ENCODE measurements around the gene LRRC4C.

The LRRC4C gene

DNA sequence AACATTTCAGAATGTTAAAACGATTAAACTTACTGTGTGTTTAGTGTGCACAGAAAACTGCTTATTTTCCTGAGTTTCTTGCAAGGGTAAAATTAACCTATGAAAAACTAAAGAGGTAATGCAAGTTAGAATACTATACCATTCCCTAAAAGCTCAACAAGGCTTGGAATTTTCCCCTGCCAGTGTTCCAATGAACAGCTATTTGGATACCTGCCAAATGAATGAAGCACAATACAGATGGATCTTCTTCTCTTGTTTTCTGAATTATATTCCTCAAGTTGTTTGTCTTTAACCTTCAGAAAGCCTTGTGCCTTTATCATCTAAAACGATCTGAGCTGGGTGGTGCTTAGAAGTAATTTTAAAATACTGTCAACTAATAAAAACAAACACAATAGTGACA lies 204.5 kb downstream of the LRRC4C start:
- Histone ChIP-seq H3K27ac (no peak overlapping the region), H3K4me2 (no peak overlapping the region), H3K9me3 (replicated peaks in 1 of 11) (peaks cover 0 to 9% (median 0%) of the 10 kb centered on the region in 11 experiments; a peak in 3 of 22 replicates), H3K4me3 (no peak overlapping the region), H3K9ac (no peak overlapping the region), H3K27me3 (no peaks in the 10 kb centered on the region), H3K36me3 (no peaks in the 10 kb centered on the region), H3K4me1 (peaks cover 0 to 25% (median 0%) of the 10 kb centered on the region in 10 experiments; a peak in 6 of 20 replicates), H4K20me1 (no peaks in the 10 kb centered on the region)
- TF ChIP-seq Cebpa-rat (IDR thresholded peaks at IDR 0.05), result no peak

DNA sequence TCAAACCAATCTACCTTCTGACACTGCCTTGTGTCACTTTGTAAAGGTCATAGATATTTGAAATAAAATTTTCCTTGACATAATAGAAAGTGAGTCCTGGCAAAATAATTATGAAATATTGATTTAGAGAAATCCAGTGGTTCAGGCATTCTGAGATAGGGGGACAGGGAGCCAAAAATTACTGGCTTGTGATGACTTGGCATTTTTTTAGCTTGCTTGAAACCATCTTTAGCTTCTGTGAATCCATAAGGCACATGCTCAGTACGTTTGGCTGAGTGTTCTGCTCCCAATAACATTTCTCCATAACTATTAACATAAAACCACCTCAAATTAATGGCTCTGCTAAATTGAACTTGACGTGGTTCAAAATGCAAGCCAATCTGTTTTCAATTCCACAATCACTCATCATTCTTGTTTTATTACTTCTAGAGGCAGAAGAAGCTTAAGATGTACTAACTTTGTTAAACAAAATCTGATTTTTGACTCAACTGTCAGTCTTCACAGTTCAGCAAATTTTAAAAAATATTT lies 209.0 kb downstream of the LRRC4C start:
- H3K9me3 ChIP-seq (replicated peaks in 1 of 11), result peaks cover 0 to 9% (median 0%) of the 10 kb centered on the region in 11 experiments; a peak in 3 of 22 replicates
- H3K27me3 ChIP-seq, result no peaks in the 10 kb centered on the region
- H4K20me1 ChIP-seq, result no peaks in the 10 kb centered on the region
- H3K9ac ChIP-seq, result no peak overlapping the region
- no peak overlapping the region for H3K4me3 ChIP-seq
- TF ChIP-seq Cebpa-rat (IDR thresholded peaks at IDR 0.05), result no peak
- H3K36me3 ChIP-seq, result no peaks in the 10 kb centered on the region
- no peaks in the 10 kb centered on the region for H3K4me1 ChIP-seq
- H3K4me2 ChIP-seq, result no peak overlapping the region
- no peak overlapping the region for H3K27ac ChIP-seq

DNA sequence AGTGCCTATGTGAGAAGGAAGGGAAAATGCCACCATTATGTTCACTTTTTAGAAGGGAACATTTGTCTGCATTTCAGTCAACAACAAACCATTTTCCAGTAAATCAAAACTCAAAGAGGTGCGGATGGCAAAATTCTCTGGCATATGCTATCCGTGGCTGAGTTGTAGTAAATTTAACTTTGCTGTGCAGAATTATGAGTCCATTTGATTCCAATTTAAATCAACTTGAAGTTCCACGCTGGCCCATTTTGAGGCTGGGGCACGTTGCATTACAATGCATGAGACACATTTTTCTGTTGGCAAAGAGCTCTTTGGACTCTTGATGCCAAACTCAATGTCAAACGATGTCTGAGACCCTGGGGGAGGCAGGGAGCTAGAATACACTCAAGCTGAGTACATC lies 211.8 kb downstream of the LRRC4C start:
- no peak for TF ChIP-seq Cebpa-rat (IDR thresholded peaks at IDR 0.05)
- Histone ChIP-seq H3K4me3 (no peak overlapping the region), H3K4me2 (no peak overlapping the region)

DNA sequence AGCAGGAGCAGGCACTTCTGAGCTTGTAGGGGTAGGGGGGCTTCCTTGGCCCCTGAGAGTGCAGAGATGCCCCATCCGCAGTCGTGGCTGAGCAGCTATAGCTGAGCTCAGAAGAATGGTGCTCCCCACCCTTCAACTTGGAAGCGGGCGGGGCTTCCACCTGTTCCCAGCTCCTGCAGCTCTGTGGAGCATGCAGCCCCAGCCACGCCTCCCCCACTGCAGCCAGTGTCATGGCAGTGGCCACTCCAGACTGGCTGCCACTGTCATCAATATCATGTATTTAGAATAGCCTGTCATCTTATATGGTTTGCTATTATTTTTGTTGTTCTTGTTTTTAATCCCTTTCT lies 213.1 kb downstream of the LRRC4C start:
- H3K9ac ChIP-seq, result no peak overlapping the region
- H3K4me3 ChIP-seq, result no peak overlapping the region
- no peaks in the 10 kb centered on the region for H3K9me3 ChIP-seq (replicated peaks in 1 of 11)
- no peak for TF ChIP-seq Cebpa-rat (IDR thresholded peaks at IDR 0.05)
- H4K20me1 ChIP-seq, result no peaks in the 10 kb centered on the region
- no peak overlapping the region for H3K27ac ChIP-seq
- H3K4me2 ChIP-seq, result no peak overlapping the region
- no peaks in the 10 kb centered on the region for H3K36me3 ChIP-seq
- no peaks in the 10 kb centered on the region for H3K27me3 ChIP-seq
- H3K4me1 ChIP-seq, result no peaks in the 10 kb centered on the region

More for the DNA sequence above, 211.8 kb downstream of the LRRC4C start:
- H3K27me3 ChIP-seq, result no peaks in the 10 kb centered on the region
- no peaks in the 10 kb centered on the region for H3K4me1 ChIP-seq
- H3K9ac ChIP-seq, result no peak overlapping the region
- no peaks in the 10 kb centered on the region for H3K36me3 ChIP-seq
- no peaks in the 10 kb centered on the region for H4K20me1 ChIP-seq
- no peak overlapping the region for H3K27ac ChIP-seq
- H3K9me3 ChIP-seq (replicated peaks in 1 of 11), result peaks cover 0 to 5% (median 0%) of the 10 kb centered on the region in 11 experiments; a peak in 3 of 22 replicates

DNA sequence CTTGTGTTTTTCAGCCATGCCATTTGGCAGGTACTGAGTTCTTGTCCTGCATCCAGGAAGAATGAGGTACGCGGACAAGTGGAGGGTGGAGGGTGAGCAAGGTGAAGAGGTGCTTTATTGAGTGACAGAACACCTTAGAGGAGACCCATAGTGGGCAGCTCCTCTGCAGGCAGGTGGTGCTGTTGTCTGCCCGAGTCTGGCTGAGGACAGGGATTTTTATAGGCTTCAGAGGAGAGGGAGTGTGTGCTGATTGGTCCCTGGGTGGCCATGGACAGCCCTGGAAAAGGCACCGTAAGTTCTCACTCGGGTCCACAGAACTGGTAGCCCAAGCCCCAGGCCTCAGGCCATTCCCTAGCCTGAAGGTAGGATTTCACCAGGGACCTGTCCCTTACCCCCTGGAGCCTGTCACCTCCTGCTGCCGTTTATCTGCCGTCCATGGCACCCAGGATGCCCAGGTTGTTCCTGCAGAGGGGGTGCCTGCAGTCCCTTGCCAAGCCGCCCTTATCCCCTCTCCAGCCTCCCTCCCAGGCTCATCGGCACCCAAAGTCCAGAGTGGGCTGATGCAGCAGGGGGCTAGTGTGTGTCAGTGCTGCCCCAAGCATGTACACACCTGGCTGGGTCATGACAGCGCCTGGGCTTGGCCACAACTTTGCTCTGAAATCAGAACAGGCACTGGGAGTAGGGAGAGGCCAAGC lies 213.6 kb downstream of the LRRC4C start:
- no peak for TF ChIP-seq Cebpa-rat (IDR thresholded peaks at IDR 0.05)
- H3K4me1 ChIP-seq, result no peaks in the 10 kb centered on the region
- H3K9me3 ChIP-seq (replicated peaks in 1 of 11), result no peaks in the 10 kb centered on the region
- no peaks in the 10 kb centered on the region for H3K36me3 ChIP-seq
- no peak overlapping the region for H3K9ac ChIP-seq
- no peak overlapping the region for H3K4me3 ChIP-seq
- no peak overlapping the region for H3K27ac ChIP-seq
- H3K27me3 ChIP-seq, result no peaks in the 10 kb centered on the region
- no peak overlapping the region for H3K4me2 ChIP-seq
- no peaks in the 10 kb centered on the region for H4K20me1 ChIP-seq

DNA sequence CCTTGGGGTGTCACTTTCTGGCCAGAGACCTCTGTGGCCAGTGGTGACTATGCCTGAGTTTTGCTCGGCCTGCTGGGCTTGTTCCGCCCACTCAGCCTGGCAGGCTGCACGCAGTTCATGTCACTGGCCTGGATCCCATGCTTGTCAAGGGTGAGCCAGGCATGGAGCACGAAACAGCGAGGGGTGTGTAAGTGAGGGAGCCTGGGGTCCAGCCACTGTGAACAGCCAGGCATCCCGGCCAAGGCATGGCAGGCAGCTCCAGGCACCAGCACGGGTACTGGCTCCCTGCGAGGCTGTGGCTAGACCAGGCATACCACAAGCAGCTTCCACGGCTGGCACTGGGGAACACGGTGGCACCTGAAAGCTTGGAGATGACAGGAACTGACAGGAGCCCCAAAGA lies 214.3 kb downstream of the LRRC4C start:
- Histone ChIP-seq H3K4me2 (no peak overlapping the region), H3K27me3 (no peaks in the 10 kb centered on the region), H4K20me1 (no peaks in the 10 kb centered on the region), H3K4me1 (no peaks in the 10 kb centered on the region), H3K9me3 (replicated peaks in 1 of 11) (no peaks in the 10 kb centered on the region), H3K4me3 (no peak overlapping the region), H3K36me3 (no peaks in the 10 kb centered on the region), H3K27ac (no peak overlapping the region), H3K9ac (no peak overlapping the region)
- no peak for TF ChIP-seq Cebpa-rat (IDR thresholded peaks at IDR 0.05)

DNA sequence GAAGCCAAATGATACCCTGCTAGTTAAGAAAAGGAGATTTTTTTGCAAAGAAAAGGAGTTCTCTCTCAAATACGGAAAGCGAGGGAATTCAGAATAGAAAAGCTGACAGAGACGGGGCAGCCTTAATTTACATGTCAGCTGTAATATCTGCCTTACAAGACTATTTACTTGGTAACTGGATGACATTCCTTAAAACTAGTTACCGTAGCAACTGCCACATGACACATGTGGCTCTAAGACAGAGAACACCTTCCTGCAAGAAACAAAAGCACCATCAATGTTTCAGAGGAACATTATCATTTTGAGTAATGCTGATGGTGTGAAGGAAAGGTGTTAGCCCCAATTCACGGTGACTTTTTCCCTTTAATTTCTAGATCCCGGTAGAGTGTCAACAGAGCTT lies 222.1 kb downstream of the LRRC4C start:
- Histone ChIP-seq H3K36me3 (no peaks in the 10 kb centered on the region), H3K9ac (no peak overlapping the region), H3K9me3 (replicated peaks in 1 of 11) (no peaks in the 10 kb centered on the region), H3K4me3 (no peak overlapping the region), H3K4me2 (no peak overlapping the region), H3K27me3 (no peaks in the 10 kb centered on the region), H3K27ac (no peak overlapping the region), H3K4me1 (no peaks in the 10 kb centered on the region), H4K20me1 (no peaks in the 10 kb centered on the region)
- no peak for TF ChIP-seq Cebpa-rat (IDR thresholded peaks at IDR 0.05)

DNA sequence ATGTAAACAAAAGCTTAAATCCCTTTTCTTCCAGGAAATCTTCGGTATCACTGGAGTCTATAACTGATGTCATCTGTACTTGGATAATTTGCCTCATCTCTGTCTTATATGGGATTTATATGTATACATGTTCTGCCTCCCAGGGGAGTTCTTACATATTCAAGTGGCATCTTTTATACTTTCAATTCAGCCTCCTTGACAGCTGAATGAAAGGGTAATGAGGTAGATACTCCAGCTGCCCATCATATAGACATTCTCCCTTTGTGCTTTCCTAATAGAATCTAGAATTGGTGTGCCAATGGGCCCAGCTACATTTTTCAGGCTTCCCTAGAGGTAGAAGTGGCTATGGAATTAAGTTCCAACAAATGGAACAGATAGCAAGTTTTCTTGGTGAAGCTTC lies 223.8 kb downstream of the LRRC4C start:
- no peak overlapping the region for H3K9ac ChIP-seq
- H3K36me3 ChIP-seq, result no peaks in the 10 kb centered on the region
- H3K4me1 ChIP-seq, result no peaks in the 10 kb centered on the region
- no peak overlapping the region for H3K4me3 ChIP-seq
- no peak overlapping the region for H3K27ac ChIP-seq
- no peak overlapping the region for H3K4me2 ChIP-seq
- no peaks in the 10 kb centered on the region for H4K20me1 ChIP-seq
- H3K9me3 ChIP-seq (replicated peaks in 1 of 11), result no peaks in the 10 kb centered on the region
- no peaks in the 10 kb centered on the region for H3K27me3 ChIP-seq
- no peak for TF ChIP-seq Cebpa-rat (IDR thresholded peaks at IDR 0.05)

DNA sequence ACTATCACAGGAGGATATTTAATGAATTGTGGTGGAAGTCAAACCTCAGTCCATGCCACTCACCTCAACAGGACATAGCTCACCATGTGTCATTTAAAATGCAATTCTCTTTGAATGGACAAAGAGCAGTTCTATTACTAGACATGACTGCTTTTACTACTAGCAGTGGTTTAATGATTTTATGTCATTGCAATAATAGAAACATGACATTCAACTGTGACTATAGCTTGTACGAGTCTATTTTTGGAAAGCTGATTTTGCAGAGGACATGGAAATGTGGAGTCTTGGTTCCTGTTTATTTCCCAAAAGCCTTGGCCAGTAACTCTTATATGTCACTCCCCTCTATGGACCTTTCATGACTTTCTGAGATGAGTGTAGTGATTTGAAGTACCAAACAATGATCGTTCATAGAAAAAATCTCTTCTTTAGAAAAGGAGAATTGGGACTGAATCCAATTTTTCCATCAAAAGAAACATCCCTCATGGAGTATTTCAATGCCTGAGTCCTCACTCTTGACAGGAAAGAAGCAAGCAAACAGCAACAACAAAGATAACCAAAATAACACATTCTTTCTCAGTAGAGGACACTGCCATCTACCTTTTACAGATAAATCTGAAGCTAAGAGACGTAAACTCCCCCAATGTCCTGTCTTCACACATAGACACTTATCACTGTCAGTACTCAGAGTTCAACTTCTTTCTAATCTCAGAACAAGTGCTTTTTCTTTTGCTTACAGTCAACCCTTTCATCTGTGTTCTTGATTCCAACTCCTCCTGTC lies 233.4 kb downstream of the LRRC4C start:
- H4K20me1 ChIP-seq, result no peaks in the 10 kb centered on the region
- H3K9me3 ChIP-seq (replicated peaks in 1 of 11), result no peaks in the 10 kb centered on the region
- no peak overlapping the region for H3K4me3 ChIP-seq
- peak overlapping the region in 2 of 11 experiments; percentile 50 to 66; a peak in 3 of 22 replicates for H3K9ac ChIP-seq
- TF ChIP-seq Cebpa-rat (IDR thresholded peaks at IDR 0.05), result no peak
- H3K27ac ChIP-seq, result peak overlapping the region in 3 of 11 experiments; percentile 47 to 82 (median 67); a peak in 6 of 22 replicates
- peak overlapping the region in 3 of 11 experiments; percentile 48 to 81 (median 51); a peak in 6 of 22 replicates for H3K4me2 ChIP-seq
- no peaks in the 10 kb centered on the region for H3K36me3 ChIP-seq
- H3K4me1 ChIP-seq, result peaks cover 0 to 56% (median 0%) of the 10 kb centered on the region in 10 experiments; a peak in 6 of 20 replicates
- no peaks in the 10 kb centered on the region for H3K27me3 ChIP-seq
